ENCODE measurements around the gene TSPAN18.

DNA sequence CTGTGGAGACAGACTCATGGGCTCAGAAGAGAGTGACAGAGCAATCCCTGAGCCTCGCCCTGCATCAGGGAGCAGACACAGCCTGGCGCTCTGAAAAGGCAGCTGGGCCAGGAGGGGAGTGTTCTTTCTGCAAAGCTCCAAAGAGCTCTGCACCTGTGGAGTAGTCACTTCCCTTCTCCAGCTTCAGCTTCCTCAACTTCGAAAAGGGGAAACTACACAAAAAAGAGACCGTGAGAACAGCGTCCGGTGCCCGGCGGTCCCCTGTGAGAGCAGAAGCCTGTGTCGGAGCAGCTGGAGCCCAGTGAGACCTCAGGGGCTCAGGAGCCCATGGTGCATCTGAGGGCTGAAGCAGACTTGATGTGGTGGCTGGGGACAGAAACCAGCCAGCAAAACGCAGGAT is 188.9 kb downstream of the TSPAN18 start:
- TF ChIP-seq, protein P1, sequence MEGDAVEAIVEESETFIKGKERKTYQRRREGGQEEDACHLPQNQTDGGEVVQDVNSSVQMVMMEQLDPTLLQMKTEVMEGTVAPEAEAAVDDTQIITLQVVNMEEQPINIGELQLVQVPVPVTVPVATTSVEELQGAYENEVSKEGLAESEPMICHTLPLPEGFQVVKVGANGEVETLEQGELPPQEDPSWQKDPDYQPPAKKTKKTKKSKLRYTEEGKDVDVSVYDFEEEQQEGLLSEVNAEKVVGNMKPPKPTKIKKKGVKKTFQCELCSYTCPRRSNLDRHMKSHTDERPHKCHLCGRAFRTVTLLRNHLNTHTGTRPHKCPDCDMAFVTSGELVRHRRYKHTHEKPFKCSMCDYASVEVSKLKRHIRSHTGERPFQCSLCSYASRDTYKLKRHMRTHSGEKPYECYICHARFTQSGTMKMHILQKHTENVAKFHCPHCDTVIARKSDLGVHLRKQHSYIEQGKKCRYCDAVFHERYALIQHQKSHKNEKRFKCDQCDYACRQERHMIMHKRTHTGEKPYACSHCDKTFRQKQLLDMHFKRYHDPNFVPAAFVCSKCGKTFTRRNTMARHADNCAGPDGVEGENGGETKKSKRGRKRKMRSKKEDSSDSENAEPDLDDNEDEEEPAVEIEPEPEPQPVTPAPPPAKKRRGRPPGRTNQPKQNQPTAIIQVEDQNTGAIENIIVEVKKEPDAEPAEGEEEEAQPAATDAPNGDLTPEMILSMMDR (conservative IDR thresholded peaks at IDR 0.05; ENCODE audit: low read length), result no peak
- no peak for TF ChIP-seq EZH2phosphoT487 (IDR thresholded peaks at IDR 0.05; ENCODE audit: borderline replicate concordance, low read depth, low read length)
